Epithelial cell of proximal tubule (primary cell): Measurements from ENCODE around the gene MFSD12. TPM values are rescaled to one million over a fixed set of nuclear protein-coding genes. Genes with fewer than 3 reads are reported as not detected.
"Not testable (repeated sequence)": the region's sequence is repeated elsewhere in the genome, so short reads cannot be mapped to it uniquely, and the experiment has no call there.

Source experiments
- DNase-seq: peaks from one replicate; pipeline ENCODE4 v3.0.0-alpha.2; 2011; ENCODE audit warnings: low read depth
- H3K4me3 ChIP-seq: 2 replicates; pipeline ENCODE4 v1.5.1; 2011; ENCODE audit warnings: low read depth, mild to moderate bottlenecking, low read length
- total RNA-seq: library from RNA; depleted of rRNA; stranded (reverse); fragments of >200 nt; gene quantifications from 2 replicates; pipeline ENCODE4 v1.2.3, GENCODE V29; 2015
- TF ChIP-seq, protein P1 (sequence below): conservative IDR thresholded peaks from 2 replicates; pipeline ENCODE4 v1.5.1; 2012; ENCODE audit warnings: low read depth, mild to moderate bottlenecking, low read length

Gene MFSD12
- total RNA-seq, 1 donor from 2014 or later: 260 TPM

DNA sequence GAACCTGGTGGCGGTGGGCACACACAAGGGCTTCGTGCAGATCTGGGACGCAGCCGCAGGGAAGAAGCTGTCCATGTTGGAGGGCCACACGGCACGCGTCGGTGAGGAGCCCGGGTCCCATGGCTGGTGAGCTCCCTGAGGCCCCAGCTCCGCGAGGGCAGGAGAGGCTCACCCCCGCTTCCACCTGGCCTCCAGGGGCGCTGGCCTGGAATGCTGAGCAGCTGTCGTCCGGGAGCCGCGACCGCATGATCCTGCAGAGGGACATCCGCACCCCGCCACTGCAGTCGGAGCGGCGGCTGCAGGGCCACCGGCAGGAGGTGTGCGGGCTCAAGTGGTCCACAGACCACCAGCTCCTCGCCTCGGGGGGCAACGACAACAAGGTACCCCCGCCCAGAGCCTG lies 25.7 kb downstream of the MFSD12 start:
- H3K4me3 ChIP-seq: no peak overlapping the region
- DNase-seq: no peak
- TF ChIP-seq, protein P1, sequence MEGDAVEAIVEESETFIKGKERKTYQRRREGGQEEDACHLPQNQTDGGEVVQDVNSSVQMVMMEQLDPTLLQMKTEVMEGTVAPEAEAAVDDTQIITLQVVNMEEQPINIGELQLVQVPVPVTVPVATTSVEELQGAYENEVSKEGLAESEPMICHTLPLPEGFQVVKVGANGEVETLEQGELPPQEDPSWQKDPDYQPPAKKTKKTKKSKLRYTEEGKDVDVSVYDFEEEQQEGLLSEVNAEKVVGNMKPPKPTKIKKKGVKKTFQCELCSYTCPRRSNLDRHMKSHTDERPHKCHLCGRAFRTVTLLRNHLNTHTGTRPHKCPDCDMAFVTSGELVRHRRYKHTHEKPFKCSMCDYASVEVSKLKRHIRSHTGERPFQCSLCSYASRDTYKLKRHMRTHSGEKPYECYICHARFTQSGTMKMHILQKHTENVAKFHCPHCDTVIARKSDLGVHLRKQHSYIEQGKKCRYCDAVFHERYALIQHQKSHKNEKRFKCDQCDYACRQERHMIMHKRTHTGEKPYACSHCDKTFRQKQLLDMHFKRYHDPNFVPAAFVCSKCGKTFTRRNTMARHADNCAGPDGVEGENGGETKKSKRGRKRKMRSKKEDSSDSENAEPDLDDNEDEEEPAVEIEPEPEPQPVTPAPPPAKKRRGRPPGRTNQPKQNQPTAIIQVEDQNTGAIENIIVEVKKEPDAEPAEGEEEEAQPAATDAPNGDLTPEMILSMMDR: no peak

DNA sequence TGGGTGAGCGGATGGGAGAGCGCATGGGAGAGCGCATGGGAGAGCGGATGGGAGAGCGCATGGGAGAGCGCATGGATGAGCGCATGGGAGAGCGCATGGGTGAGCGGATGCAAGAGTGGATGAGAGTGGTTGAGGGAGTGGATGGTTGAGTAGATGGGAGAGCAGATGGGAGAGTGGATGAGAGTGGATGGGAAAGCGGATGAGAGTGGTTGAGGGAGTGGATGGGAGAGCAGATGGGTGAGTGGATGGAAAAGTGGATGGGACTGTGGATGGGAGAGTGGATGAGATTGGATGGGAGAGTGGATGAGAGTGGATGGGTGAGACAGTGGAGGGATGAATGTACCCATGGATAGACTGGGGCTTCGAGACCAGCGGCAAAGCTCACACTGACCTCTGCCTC lies 27.0 kb downstream of the MFSD12 start:
- H3K4me3 ChIP-seq: no peak overlapping the region
- TF ChIP-seq, protein P1: no peak
- no peak for DNase-seq

DNA sequence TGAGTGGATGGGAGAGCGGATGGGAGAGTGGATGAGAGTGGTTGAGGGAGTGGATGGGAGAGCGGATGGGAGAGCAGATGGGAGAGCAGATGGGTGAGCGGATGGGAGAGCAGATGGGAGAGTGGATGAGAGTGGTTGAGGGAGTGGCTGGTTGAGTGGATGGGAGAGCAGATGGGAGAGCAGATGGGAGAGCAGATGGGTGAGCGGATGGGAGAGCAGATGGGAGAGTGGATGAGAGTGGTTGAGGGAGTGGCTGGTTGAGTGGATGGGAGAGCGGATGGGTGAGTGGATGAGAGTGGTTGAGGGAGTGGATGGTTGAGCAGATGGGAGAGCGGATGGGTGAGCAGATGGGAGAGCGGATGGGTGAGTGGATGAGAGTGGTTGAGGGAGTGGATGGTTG lies 28.1 kb downstream of the MFSD12 start:
- not testable (repeated sequence) for H3K4me3 ChIP-seq, DNase-seq

DNA sequence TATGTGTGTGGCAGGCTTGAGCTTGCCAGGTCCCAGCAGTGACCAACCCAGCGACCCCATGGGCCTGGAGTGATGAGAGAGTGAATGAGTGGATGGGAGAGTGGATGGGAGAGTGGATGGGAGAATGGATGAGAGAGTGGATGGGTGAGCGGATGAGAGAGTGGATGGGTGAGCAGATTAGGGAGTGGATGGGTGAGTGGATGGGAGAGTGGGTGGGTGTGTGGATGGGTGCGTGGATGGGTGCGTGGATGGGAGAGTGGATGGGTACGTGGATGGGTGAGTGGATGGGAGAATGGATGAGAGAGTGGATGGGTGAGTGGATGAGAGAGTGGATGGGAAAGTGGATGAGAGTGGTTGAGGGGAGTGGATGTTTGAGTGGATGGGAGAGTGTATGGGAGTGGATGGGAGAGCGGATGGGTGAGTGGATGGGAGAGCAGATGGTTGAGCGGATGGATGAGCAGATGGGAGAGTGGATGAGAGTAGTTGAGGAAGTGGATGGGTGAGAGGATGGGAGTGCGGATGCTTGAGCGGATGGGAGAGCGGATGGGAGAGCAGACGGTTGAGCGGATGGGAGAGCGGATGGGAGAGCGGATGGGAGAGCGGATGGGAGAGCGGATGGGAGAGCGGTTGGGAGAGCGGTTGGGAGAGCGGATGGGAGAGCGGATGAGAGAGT lies 28.7 kb downstream of the MFSD12 start:
- TF ChIP-seq, protein P1: no peak
- no peak for DNase-seq
- H3K4me3 ChIP-seq: no peak overlapping the region

DNA sequence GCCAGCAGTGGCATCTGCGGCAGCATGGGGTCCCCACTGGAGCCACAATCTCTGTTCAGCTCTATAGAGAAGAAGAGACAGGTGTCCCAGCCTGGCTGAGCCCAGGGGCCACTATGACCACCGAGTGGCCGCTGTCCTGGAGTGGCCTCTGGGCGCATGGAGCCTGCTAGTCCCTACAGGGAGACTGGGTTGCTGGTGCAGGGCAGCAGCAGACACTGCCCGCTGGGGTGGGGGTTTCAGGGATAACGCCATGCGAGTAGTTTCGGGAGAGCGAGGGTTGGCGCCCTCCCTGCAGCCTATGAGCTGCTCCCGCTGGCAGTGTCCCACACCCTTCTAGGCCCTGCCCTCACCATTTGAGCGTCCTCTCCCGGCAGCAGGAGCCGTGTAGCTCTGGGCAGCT lies 29.3 kb downstream of the MFSD12 start:
- no peak for DNase-seq
- TF ChIP-seq, protein P1: no peak

DNA sequence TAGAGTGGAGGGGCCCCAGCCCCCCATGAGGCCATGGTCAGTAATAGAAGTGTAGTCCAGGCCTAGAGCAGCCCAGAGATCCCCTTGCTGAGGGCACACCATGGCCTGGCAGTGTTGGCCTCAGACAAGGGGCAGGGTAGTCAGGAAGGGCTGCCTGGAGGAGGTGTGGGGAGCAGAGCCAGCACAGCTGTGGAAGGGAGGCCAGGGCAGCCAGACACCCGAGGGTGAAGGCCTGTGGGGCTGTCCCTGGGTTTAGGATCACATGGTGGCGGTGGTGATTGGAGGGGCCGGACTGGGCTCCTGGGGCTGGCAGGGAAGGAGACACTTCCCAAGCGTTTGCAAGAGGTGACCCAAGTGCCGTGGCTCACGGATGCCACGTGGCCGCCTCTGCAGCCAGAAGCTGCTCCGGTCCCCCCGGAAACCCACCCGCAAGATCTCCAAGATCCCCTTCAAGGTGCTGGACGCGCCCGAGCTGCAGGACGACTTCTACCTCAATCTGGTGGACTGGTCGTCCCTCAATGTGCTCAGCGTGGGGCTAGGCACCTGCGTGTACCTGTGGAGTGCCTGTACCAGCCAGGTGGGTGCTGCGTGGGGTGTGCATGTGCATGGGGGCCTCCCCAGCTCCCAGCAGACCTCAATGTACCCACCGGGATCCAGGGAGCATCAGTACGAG lies 30.0 kb downstream of the MFSD12 start:
- H3K4me3 ChIP-seq: no peak overlapping the region
- TF ChIP-seq, protein P1: no peak
- DNase-seq: no peak

More for the DNA sequence above, 29.3 kb downstream of the MFSD12 start:
- no peak overlapping the region for H3K4me3 ChIP-seq

DNA sequence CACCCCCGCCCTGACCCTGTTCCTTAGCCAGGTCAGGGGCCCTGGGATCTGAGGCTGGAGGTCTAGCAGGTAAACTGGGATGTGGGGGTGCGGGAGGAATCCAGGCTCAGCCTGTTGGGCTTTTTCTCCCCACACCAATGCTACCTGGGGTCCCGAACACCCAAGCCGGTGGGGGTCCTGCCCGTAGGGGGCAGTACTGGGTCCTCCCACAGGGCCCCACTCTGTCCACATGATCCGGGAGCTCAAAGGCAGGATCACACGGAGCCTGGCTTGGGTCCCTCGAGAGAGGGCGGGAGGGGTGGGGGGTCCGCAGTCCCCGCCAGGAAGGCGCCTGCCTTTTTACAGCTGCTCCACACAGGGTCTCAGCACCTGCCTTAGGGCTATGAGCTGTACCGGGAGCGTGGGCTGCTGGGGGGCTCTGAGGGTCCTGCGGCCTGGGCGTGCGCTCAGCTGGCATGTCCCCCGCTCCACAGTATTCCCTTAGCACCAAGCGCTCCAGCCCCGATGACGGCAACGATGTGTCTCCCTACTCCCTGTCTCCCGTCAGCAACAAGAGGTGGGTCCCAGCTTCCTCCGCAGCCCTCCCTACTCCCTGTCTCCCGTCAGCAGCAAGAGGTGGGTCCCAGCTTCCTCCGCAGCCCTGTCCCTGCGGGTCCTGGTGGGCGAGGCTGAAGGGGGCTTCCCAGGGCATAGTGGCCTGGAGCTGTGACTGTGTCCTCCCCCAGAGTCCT lies 30.7 kb downstream of the MFSD12 start:
- H3K4me3 ChIP-seq: no peak overlapping the region
- DNase-seq: no peak
- TF ChIP-seq, protein P1: peak; percentile 29
